Astrocyte (in vitro differentiated cells and primary cell): ENCODE data around the gene JOSD2.

Experiments used
- CTCF ChIP-seq: IDR thresholded peaks from 2 replicates; pipeline ENCODE4 v1.5.1; 2011; ENCODE audit warnings: low read depth, mild to moderate bottlenecking, inconsistent platforms, low read length, moderate library complexity; ENCODE audit not compliant: insufficient read depth
- EZH2 ChIP-seq: IDR thresholded peaks from 2 replicates; pipeline ENCODE4 v1.6.1; 2012; ENCODE audit warnings: mild to moderate bottlenecking, low read length, inconsistent platforms; ENCODE audit not compliant: insufficient read depth

- TF ChIP-seq CTCF (no peak), EZH2 (no peak)
Observed at GRCh38 chr19:50509366-50509765, 1.6 kb downstream of the JOSD2 start.
